Effector memory CD4-positive, alpha-beta T cell (primary cell): ENCODE measurements around the gene COMMD9.
A peak's percentile ranks its signal among the peaks of the same experiment; 100 is the strongest.
"Not testable (repeated sequence)": the region's sequence is repeated elsewhere in the genome, so short reads cannot be mapped to it uniquely, and the experiment has no call there.

ENCODE experiments used
- DNase-seq, 3 donors: peaks; one replicate each; pipeline ENCODE4 v3.0.0-alpha.2; 2020
- H3K27ac ChIP-seq: 2 replicates; pipeline ENCODE4 v1.7.0; 2013; ENCODE audit warnings: mild to moderate bottlenecking, low read length, moderate library complexity; ENCODE audit not compliant: insufficient read depth, poor library complexity, severe bottlenecking
- H3K27me3 ChIP-seq: replicated peaks from 2 replicates; pipeline ENCODE4 v1.7.0; 2013; ENCODE audit warnings: mild to moderate bottlenecking, low read length; ENCODE audit not compliant: insufficient read depth, control insufficient read depth, poor library complexity, severe bottlenecking
- H3K36me3 ChIP-seq: 2 replicates; pipeline ENCODE4 v1.7.0; 2013; ENCODE audit warnings: mild to moderate bottlenecking, low read length, moderate library complexity; ENCODE audit not compliant: control insufficient read depth, insufficient read depth
- H3K4me1 ChIP-seq: 2 replicates; pipeline ENCODE4 v1.7.0; 2013; ENCODE audit warnings: low read length, mild to moderate bottlenecking; ENCODE audit not compliant: control insufficient read depth, insufficient read depth, poor library complexity, severe bottlenecking
- H3K4me3 ChIP-seq: 2 replicates; pipeline ENCODE4 v1.7.0; 2013; ENCODE audit warnings: low read length, low read depth, mild to moderate bottlenecking; ENCODE audit not compliant: insufficient read depth, poor library complexity, severe bottlenecking
- H3K9me3 ChIP-seq: 2 replicates; pipeline ENCODE4 v1.7.0; 2013; ENCODE audit warnings: mild to moderate bottlenecking, low read length, moderate library complexity; ENCODE audit not compliant: control insufficient read depth
- total RNA-seq, 3 donors: gene quantifications; one replicate each; lab custom pipeline; 2026; lab: John Stamatoyannopoulos, UW

COMMD9 gene
- total RNA-seq: 13.0 to 29.8 (median 20.4) reads per million in 3 donors

GRCh38 chr11:36289226-36289852, at the start of gene COMMD9:
COMMD9 (minus strand) TSS chr11:36289424; CDS start chr11:36289412, 12 bp downstream.
- Histone ChIP-seq H3K27me3 (no peaks in the 10 kb centered on the region), H3K27ac (peak within 1 kb of the TSS; percentile 52), H3K4me1 (peaks cover 11% of the 10 kb centered on the region), H3K4me3 (peak within 1 kb of the TSS; percentile 80), H3K9me3 (no peaks in the 10 kb centered on the region), H3K36me3 (no peaks in the 10 kb centered on the region)
- DNase-seq: peak; percentile 84 to 92 (median 90)

DNA sequence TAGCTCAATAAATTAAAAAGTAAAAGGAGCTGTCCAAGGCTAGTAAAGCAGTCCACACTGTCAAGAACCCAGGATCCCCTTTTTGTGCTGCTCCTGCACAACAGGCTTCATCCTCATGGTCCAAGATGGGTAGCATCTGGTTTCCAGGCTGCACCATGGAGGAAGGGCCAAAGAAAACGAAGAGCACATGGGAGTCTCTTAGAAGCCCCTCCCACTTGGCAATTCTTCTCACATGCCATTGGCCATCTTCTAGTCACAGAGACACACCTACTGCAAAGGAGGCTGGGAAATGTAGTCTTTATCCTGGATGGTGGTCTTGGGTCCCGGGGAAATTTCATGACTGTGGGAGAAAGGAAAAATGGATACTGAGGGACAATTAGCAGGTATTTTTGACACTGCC, 44.7 kb upstream of the COMMD9 start:
- Histone ChIP-seq H3K27me3 (no peaks in the 10 kb centered on the region), H3K27ac (no peak overlapping the region), H3K36me3 (no peaks in the 10 kb centered on the region), H3K4me1 (no peaks in the 10 kb centered on the region), H3K4me3 (no peak overlapping the region), H3K9me3 (no peaks in the 10 kb centered on the region)
- DNase-seq: no peak

GRCh38 chr11:36333468-36333867, 44.2 kb upstream of the COMMD9 start:
- H3K9me3 ChIP-seq: no peaks in the 10 kb centered on the region
- H3K27ac ChIP-seq: no peak overlapping the region
- DNase-seq: no peak
- H3K36me3 ChIP-seq: no peaks in the 10 kb centered on the region
- H3K4me1 ChIP-seq: no peaks in the 10 kb centered on the region
- no peaks in the 10 kb centered on the region for H3K27me3 ChIP-seq
- no peak overlapping the region for H3K4me3 ChIP-seq

- Histone ChIP-seq H3K36me3 (no peaks in the 10 kb centered on the region), H3K27ac (no peak overlapping the region), H3K9me3 (no peaks in the 10 kb centered on the region), H3K4me3 (no peak overlapping the region), H3K4me1 (no peaks in the 10 kb centered on the region), H3K27me3 (no peaks in the 10 kb centered on the region)
- DNase-seq: no peak
Measured at GRCh38 chr11:36330411-36330810, 41.2 kb upstream of the COMMD9 start.

GRCh38 chr11:36328966-36329673, 39.9 kb upstream of the COMMD9 start:
- no peaks in the 10 kb centered on the region for H3K4me1 ChIP-seq
- H3K27ac ChIP-seq: no peak overlapping the region

DNA sequence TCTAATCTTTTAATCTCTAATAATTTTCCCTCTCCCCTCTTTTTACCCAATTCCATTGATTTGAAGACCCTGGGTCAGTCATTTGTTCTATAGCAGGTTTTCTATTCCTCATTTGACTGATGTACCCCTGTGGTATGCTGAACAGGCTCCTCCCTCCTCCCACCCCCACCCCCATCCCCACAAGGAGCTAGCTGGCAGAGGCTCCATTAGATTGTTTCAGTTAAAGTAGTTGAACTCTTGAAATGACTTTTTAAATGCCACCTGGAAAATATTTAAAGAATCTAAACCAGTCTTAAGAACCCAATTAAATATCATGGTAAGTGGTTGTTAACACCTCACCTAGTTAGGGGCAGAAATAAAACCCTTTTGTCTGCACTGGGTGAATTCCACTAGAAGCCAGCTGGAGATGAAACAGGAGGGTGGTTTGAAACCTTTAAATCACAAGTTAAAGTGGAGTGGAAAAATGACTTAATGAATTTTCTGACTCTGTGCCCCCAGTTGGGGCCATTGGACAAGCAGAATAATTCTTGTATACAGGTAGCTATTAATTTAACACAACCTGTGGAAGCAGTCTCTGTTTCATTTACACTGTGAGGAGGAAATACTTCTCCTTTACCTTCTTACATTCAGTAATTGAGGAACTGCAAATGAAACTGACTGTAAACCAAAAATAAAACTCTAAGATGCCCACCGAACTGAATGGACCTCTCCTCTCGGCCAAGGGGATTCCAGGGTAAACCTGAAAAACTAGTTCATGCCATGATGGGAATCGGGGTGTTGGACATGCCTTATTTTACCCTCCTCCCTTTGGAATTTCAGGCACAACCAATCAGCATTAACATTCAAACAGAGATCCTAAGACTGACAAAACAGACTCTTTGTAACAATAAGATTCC, 37.5 kb upstream of the COMMD9 start:
- no peaks in the 10 kb centered on the region for H3K4me1 ChIP-seq
- DNase-seq: no peak
- H3K27me3 ChIP-seq: no peaks in the 10 kb centered on the region
- H3K4me3 ChIP-seq: no peak overlapping the region
- no peaks in the 10 kb centered on the region for H3K36me3 ChIP-seq
- no peak overlapping the region for H3K27ac ChIP-seq
- no peaks in the 10 kb centered on the region for H3K9me3 ChIP-seq

More at GRCh38 chr11:36328966-36329673, 39.9 kb upstream of the COMMD9 start:
- Histone ChIP-seq H3K27me3 (no peaks in the 10 kb centered on the region), H3K9me3 (no peaks in the 10 kb centered on the region), H3K4me3 (no peak overlapping the region), H3K36me3 (no peaks in the 10 kb centered on the region)
- DNase-seq: no peak

GRCh38 chr11:36325403-36325802, 36.2 kb upstream of the COMMD9 start:
- DNase-seq, H3K36me3 ChIP-seq, H3K4me3 ChIP-seq, H3K27ac ChIP-seq, H3K4me1 ChIP-seq, H3K9me3 ChIP-seq, H3K27me3 ChIP-seq: not testable (repeated sequence)

- not testable (repeated sequence) for H3K4me3 ChIP-seq, H3K27me3 ChIP-seq, H3K9me3 ChIP-seq, H3K27ac ChIP-seq, H3K4me1 ChIP-seq, DNase-seq, H3K36me3 ChIP-seq
Measured at GRCh38 chr11:36324956-36325355, 35.7 kb upstream of the COMMD9 start.

DNA sequence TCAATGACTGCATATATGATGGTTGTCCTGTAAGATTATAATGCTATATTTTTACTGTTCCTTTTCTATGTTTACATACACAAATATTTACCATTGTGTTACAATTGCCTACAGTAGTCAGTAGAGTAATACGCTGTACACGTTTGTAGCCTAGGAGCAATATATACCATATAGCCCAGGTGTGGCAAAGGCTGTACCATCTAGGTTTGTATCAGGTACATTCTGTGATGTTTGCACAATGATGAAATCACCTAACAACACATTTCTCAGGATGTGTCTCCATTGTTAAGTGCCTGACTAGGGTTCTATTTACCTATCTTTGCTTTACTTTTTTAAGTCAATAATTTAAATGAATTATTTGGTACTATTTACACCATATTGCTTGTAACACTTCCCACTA, 28.8 kb upstream of the COMMD9 start:
- no peaks in the 10 kb centered on the region for H3K36me3 ChIP-seq
- H3K27me3 ChIP-seq: no peaks in the 10 kb centered on the region
- no peaks in the 10 kb centered on the region for H3K4me1 ChIP-seq
- no peak overlapping the region for H3K4me3 ChIP-seq
- DNase-seq: no peak
- H3K9me3 ChIP-seq: no peaks in the 10 kb centered on the region
- no peak overlapping the region for H3K27ac ChIP-seq

GRCh38 chr11:36316049-36316448, 26.8 kb upstream of the COMMD9 start:
- Histone ChIP-seq H3K27ac (no peak overlapping the region), H3K4me1 (no peaks in the 10 kb centered on the region), H3K9me3 (no peaks in the 10 kb centered on the region), H3K4me3 (no peak overlapping the region), H3K36me3 (no peaks in the 10 kb centered on the region), H3K27me3 (no peaks in the 10 kb centered on the region)
- no peak for DNase-seq
